ENCODE measurements around the gene PCYT2. TPM values are rescaled to one million over a fixed set of nuclear protein-coding genes. Genes with fewer than 3 reads are reported as not detected.

PCYT2 gene
- total and polyA plus RNA-seq, 2 experiments from 2014 or later, result 83.8 to 138 TPM

DNA sequence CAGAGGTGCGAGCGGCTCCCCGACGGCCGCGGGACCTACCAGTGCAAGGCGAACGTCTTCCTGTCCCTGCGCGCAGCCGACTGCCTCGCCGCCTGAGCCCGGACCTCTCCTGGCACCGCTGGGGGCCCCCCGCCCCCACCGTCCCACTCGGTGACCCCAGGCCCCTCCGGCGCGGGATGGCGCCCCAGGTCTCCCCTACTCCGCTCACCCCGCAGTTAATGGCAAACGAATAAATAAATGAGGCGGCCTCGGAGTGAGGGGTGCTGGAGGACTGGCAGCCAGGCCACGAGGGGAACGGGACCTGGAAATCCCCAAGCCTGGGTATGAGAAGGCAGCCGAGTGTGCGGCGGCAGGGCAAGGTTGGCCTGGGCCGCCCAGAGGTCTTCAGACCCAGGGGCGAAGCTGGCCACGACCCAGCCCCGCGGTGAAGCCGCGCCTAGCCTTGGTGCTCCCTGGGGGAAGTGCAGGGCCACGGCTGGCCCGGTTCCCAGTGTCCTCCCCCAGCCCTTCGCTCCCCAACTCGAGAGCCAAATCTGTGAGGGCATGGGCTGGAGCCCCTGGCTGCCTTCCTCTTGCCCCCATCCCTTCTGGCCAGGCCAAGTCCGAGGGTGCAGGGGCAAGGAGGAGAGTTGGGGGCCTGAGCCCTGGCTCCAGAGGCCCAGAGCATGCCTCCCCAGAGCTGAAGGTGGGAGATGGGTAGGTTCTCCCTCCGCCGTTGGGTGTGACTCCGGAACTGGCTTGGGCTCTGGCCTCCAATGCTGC is 8.4 kb downstream of the PCYT2 start:
- Histone ChIP-seq H3K36me3 (peaks cover 18% of the 10 kb centered on the region), H3K9me3 (ENCODE audit: low read depth) (no peaks in the 10 kb centered on the region), H3K4me3 (no peak overlapping the region), H3K27ac (no peak overlapping the region), H3K27me3 (peaks cover 18% of the 10 kb centered on the region), H3K4me1 (ENCODE audit: low read depth) (no peaks in the 10 kb centered on the region)
- TF ChIP-seq, protein P1, sequence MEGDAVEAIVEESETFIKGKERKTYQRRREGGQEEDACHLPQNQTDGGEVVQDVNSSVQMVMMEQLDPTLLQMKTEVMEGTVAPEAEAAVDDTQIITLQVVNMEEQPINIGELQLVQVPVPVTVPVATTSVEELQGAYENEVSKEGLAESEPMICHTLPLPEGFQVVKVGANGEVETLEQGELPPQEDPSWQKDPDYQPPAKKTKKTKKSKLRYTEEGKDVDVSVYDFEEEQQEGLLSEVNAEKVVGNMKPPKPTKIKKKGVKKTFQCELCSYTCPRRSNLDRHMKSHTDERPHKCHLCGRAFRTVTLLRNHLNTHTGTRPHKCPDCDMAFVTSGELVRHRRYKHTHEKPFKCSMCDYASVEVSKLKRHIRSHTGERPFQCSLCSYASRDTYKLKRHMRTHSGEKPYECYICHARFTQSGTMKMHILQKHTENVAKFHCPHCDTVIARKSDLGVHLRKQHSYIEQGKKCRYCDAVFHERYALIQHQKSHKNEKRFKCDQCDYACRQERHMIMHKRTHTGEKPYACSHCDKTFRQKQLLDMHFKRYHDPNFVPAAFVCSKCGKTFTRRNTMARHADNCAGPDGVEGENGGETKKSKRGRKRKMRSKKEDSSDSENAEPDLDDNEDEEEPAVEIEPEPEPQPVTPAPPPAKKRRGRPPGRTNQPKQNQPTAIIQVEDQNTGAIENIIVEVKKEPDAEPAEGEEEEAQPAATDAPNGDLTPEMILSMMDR (IDR thresholded peaks at IDR 0.05; ENCODE audit: low read depth, low read length), result no peak
- DNase-seq (ENCODE audit: low read depth in 1 of 2, low spot score in 1 of 2), result no peak

DNA sequence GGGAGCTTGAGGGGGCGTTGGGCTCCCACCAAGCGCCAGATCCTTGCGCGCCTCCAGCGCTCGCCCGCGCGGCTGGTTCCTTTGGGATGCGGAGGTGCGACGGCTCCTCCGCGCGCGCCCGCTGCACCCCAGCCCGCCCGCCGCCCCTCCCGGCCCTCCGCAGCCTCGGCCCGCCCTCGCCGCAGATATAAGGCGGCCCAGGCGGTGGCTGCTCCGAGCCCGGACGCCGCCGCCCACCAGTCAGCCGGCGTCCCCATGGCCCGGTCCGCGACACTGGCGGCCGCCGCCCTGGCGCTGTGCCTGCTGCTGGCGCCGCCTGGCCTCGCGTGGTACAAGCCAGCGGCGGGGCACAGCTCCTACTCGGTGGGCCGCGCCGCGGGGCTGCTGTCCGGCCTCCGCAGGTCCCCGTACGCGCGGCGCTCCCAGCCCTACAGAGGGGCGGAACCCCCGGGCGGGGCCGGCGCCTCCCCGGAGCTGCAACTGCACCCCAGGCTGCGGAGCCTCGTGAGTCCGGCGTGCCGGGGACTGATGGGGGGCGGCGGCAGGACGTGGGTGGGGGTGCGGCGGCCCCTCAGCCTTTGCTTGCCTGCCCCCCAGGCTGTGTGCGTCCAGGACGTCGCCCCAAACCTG is 9.1 kb downstream of the PCYT2 start, which contains the start of gene NPB:
TSS of gene NPB (plus strand) at position 216 of the 630 bp plus-strand sequence. CDS start at position 256, 40 bp downstream.
- no peaks in the 10 kb centered on the region for H3K4me1 ChIP-seq (ENCODE audit: low read depth)
- H3K4me3 ChIP-seq, result peak within 1 kb of the TSS; percentile 33
- TF ChIP-seq, protein P1 (IDR thresholded peaks at IDR 0.05; ENCODE audit: low read depth, low read length), result no peak
- no peaks in the 10 kb centered on the region for H3K9me3 ChIP-seq (ENCODE audit: low read depth)
- H3K27ac ChIP-seq, result no peak within 1 kb of the TSS
- peaks cover 18% of the 10 kb centered on the region for H3K27me3 ChIP-seq
- H3K36me3 ChIP-seq, result peaks cover 14% of the 10 kb centered on the region
- DNase-seq (ENCODE audit: low read depth in 1 of 2, low spot score in 1 of 2), result peak; percentile 21 to 72

DNA sequence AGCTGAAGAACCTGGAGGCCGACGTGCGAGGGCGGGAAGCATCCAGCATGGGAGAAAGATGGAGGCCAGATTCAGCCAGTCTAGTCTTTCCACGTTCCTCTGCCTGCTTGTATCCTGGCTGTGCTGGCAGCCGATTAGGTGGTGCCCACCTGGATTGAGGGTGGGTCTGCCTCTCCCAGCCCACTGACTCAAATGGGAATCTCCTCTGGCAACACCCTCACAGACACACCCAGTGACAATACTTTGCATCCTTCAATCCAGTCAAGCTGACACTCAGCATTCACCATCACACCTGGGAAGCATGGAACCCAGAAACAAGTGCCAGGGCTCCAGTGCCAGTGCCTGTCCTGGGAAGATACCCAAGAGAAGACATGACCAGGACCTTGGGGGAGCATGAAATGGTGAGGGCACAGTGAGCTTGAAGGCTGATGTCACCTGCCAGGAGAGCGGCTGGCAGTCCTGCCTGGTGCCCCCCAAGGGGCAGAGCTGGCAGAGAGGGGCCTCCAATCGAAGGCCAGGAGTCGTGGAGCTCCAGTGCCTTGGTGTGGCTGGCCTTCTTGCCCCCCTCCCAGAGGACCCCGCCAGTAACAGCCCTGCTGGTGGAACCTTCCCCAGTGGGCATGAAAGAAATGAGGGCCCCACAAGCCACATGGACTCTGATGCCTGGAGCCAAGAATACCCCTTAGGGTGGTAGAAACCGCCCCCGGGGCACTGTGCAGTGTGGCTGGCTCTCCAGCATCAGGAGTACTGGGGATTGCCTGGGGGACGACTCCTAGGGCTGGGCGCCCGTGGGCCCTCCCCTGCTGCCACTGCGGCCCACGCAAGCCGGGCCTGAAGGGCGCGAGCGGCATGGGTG is 9.8 kb downstream of the PCYT2 start:
- Histone ChIP-seq H3K36me3 (peaks cover 14% of the 10 kb centered on the region), H3K27ac (no peak overlapping the region), H3K4me1 (ENCODE audit: low read depth) (no peaks in the 10 kb centered on the region), H3K27me3 (peaks cover 18% of the 10 kb centered on the region), H3K9me3 (ENCODE audit: low read depth) (no peaks in the 10 kb centered on the region), H3K4me3 (peak overlapping the region; percentile 33)
- TF ChIP-seq, protein P1 (IDR thresholded peaks at IDR 0.05; ENCODE audit: low read depth, low read length), result no peak
- DNase-seq (ENCODE audit: low read depth in 1 of 2, low spot score in 1 of 2), result no peak

DNA sequence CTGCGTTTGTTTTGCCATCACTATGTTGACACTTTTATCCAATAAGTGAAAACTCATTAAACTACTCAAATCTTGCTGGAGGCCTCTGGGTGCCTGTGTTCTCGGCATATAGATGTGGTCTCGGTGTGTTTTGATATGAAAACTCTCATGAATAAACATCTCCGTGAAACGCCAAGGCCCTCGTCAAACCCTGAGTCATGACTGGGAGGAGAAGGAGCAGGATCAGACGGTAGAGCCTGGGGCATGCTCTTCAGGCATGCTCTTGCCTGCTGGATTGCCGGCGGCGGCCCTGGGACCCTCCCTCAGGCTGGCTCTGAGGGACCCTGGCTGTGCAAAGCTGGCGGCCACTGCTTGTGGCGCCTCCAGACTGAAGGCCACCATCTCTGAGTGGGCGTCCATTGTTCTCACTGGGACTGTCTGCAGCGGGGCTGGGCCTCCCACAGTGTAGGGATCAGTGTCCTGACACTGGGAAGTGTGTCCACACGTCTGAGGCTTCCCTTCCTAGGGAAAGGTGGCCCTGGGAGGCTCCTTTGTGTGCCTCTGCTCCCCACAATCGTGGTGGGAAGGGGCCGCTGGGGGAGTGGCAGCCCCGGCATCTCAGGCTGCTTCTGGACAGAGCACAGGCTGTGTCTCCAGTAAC is 10.9 kb downstream of the PCYT2 start:
- H3K27ac ChIP-seq, result no peak overlapping the region
- DNase-seq (ENCODE audit: low read depth in 1 of 2, low spot score in 1 of 2), result no peak
- peaks cover 18% of the 10 kb centered on the region for H3K27me3 ChIP-seq
- no peaks in the 10 kb centered on the region for H3K9me3 ChIP-seq (ENCODE audit: low read depth)
- peaks cover 15% of the 10 kb centered on the region for H3K36me3 ChIP-seq
- no peak overlapping the region for H3K4me3 ChIP-seq
- no peaks in the 10 kb centered on the region for H3K4me1 ChIP-seq (ENCODE audit: low read depth)
- TF ChIP-seq, protein P1 (IDR thresholded peaks at IDR 0.05; ENCODE audit: low read depth, low read length), result no peak

Data from cardiac muscle cell (in vitro differentiated cells and primary cell).